HG03095 (cell line): ENCODE data around the gene TRIM7.

Source experiments
- ATAC-seq: cut with Tn5 transposase; IDR thresholded peaks from one replicate; pipeline ENCODE4 v1.9.1; 2021; ENCODE audit warnings: moderate library complexity; ENCODE audit not compliant: unreplicated experiment

The TRIM7 gene

GRCh38 chr5:181233088-181233800, 28.2 kb upstream of the TRIM7 start:
- ATAC-seq, result no peak

GRCh38 chr5:181232593-181232992, 27.6 kb upstream of the TRIM7 start:
- no peak for ATAC-seq

GRCh38 chr5:181231432-181231831, 26.4 kb upstream of the TRIM7 start:
- no peak for ATAC-seq

- no peak for ATAC-seq
These were observed 25.6 kb upstream of the TRIM7 start for GRCh38 chr5:181230551-181230950.

GRCh38 chr5:181229996-181230395, 25.0 kb upstream of the TRIM7 start:
- ATAC-seq, result no peak

- ATAC-seq, result no peak
These were observed 19.6 kb upstream of the TRIM7 start for GRCh38 chr5:181224390-181225229.

GRCh38 chr5:181223729-181224389, 18.9 kb upstream of the TRIM7 start:
- ATAC-seq, result no peak

GRCh38 chr5:181223058-181223728, 18.2 kb upstream of the TRIM7 start, which contains the start of gene TRIM41:
Gene TRIM41 (plus strand): TSS chr5:181223281. CDS start chr5:181224000, 719 bp downstream.
- ATAC-seq, result peak; percentile 69

- no peak for ATAC-seq
These were observed 17.6 kb upstream of the TRIM7 start for GRCh38 chr5:181222630-181223057.

- ATAC-seq, result peak; percentile 26
These were observed 17.0 kb upstream of the TRIM7 start for GRCh38 chr5:181221792-181222629.

- ATAC-seq, result no peak
These were observed 16.3 kb upstream of the TRIM7 start for GRCh38 chr5:181221105-181221791.

GRCh38 chr5:181220178-181220515, 15.2 kb upstream of the TRIM7 start:
- ATAC-seq, result no peak

- no peak for ATAC-seq
These were observed 14.5 kb upstream of the TRIM7 start for GRCh38 chr5:181219262-181220177.

- no peak for ATAC-seq
These were observed 13.8 kb upstream of the TRIM7 start for GRCh38 chr5:181218795-181219124.

- peak; percentile 15 for ATAC-seq
These were observed 12.7 kb upstream of the TRIM7 start for GRCh38 chr5:181217803-181218062.

GRCh38 chr5:181217111-181217802, 12.3 kb upstream of the TRIM7 start:
- peak; percentile 36 for ATAC-seq

GRCh38 chr5:181215997-181216989, 11.3 kb upstream of the TRIM7 start:
- ATAC-seq, result no peak
